Aorta (tissue), 5 donors: ENCODE data around the gene ACP7. TPM values are rescaled to one million over a fixed set of nuclear protein-coding genes. Genes with fewer than 3 reads are reported as not detected.

ENCODE experiments used
- ATAC-seq: fragments of 200-7000 bp; cut with Tn5 transposase; one replicate; pipeline ENCODE4 v1.9.1; 2022; ENCODE audit warnings: moderate library complexity; ENCODE audit not compliant: low FRiP score
- DNase-seq, 2 donors: peaks; one replicate each; pipeline ENCODE4 v3.0.0-alpha.2; 2020
- H3K27ac ChIP-seq, 2 donors: one replicate each; pipeline ENCODE4 v1.5.1; 2013; ENCODE audit warnings: low read length in 2 of 2, mild to moderate bottlenecking in 2 of 2, moderate library complexity in 2 of 2, control low read depth in 1 of 2, inconsistent platforms in 1 of 2, low read depth in 1 of 2
- H3K27me3 ChIP-seq, 2 donors: one replicate each; pipeline ENCODE4 v1.6.1; 2013; ENCODE audit warnings: control low read depth in 1 of 2, low read length in 1 of 2, mild to moderate bottlenecking in 1 of 2, moderate library complexity in 1 of 2; ENCODE audit not compliant: insufficient read depth in 2 of 2, control insufficient read depth in 1 of 2
- H3K36me3 ChIP-seq, 2 donors: one replicate each; pipeline ENCODE4 v1.6.1; 2013; ENCODE audit warnings: control low read depth in 1 of 2, low read length in 1 of 2, mild to moderate bottlenecking in 1 of 2; ENCODE audit not compliant: insufficient read depth in 2 of 2, control insufficient read depth in 1 of 2
- H3K4me1 ChIP-seq, 2 donors: one replicate each; pipeline ENCODE4 v1.6.1; 2013; ENCODE audit warnings: low read length in 2 of 2, control low read depth in 1 of 2, mild to moderate bottlenecking in 1 of 2, moderate library complexity in 1 of 2; ENCODE audit not compliant: insufficient read depth in 2 of 2, control insufficient read depth in 1 of 2
- H3K4me3 ChIP-seq, 2 donors: one replicate each; pipeline ENCODE4 v1.5.1; 2013; ENCODE audit warnings: low read length in 2 of 2, control low read depth in 1 of 2, mild to moderate bottlenecking in 1 of 2
- H3K9me3 ChIP-seq: one replicate; pipeline ENCODE4 v1.6.1; 2013; ENCODE audit warnings: mild to moderate bottlenecking, low read length; ENCODE audit not compliant: control insufficient read depth
- WGBS, 2 donors: extraction: QIAGEN DNeasy Blood & Tissue Kit; methylation state at CpG; one replicate each; pipeline ENCODE4 v1.1.7; 2013; 5-methylcytosine and 5-hydroxymethylcytosine counted together
- intact Hi-C, 2 donors: fragments of 100-400 bp; cut with DNase I; formaldehyde crosslinking; loops; one replicate each; pipeline versions ENCODE4 v1.14.2 to v1.15.0; 2022
- polyA plus RNA-seq, 2 donors: library from polyadenylated mRNA; stranded (reverse); fragments of 200-250 nt; gene quantifications; one replicate each; pipeline ENCODE4 v1.2.3, GENCODE V29; 2013
- total RNA-seq, 2 donors: library from RNA; stranded (reverse); fragmentation: NEBNext Ultra II Directional; extraction: Animal tissue kit (Norgen Biotek cat#: 25700); gene quantifications; one replicate each; pipeline ENCODE4 v1.2.1, GENCODE V29; 2021
- donor health status: healthy with polysubstance abuse.
- donor health status: Bipolar disorder and iron deficiency.
- donor health status: DM: no; HTN: no; CAD: no.
- donor health status: DM: no; HTN: no; CAD: no.
- donor health status: DM: yes; HTN: yes; CAD: no.

The ACP7 gene
- total and polyA plus RNA-seq, 4 donors = not detected

- no peak for DNase-seq
- Histone ChIP-seq H3K4me3 (no peak overlapping the region), H3K4me1 (no peaks in the 10 kb centered on the region), H3K27me3 (no peaks in the 10 kb centered on the region), H3K27ac (no peak overlapping the region), H3K36me3 (no peaks in the 10 kb centered on the region), H3K9me3 (no peaks in the 10 kb centered on the region)
- intact Hi-C loops = no loop called here
- 86 to 88% methylated on average over 26 of the region's 26 CpGs for WGBS, 2 donors
- no peak for ATAC-seq
Measured at GRCh38 chr19:39150807-39151600, 66.8 kb downstream of the ACP7 start.

GRCh38 chr19:39152066-39152465, 67.9 kb downstream of the ACP7 start:
- H3K36me3 ChIP-seq = no peaks in the 10 kb centered on the region
- intact Hi-C loops = no loop called here
- no peak overlapping the region for H3K4me3 ChIP-seq
- WGBS, 2 donors = 93 to 95% methylated on average over 10 of the region's 10 CpGs
- H3K9me3 ChIP-seq = no peaks in the 10 kb centered on the region
- H3K4me1 ChIP-seq = no peaks in the 10 kb centered on the region
- no peak overlapping the region for H3K27ac ChIP-seq
- H3K27me3 ChIP-seq = no peaks in the 10 kb centered on the region
- ATAC-seq (no peak), DNase-seq (no peak)

DNA sequence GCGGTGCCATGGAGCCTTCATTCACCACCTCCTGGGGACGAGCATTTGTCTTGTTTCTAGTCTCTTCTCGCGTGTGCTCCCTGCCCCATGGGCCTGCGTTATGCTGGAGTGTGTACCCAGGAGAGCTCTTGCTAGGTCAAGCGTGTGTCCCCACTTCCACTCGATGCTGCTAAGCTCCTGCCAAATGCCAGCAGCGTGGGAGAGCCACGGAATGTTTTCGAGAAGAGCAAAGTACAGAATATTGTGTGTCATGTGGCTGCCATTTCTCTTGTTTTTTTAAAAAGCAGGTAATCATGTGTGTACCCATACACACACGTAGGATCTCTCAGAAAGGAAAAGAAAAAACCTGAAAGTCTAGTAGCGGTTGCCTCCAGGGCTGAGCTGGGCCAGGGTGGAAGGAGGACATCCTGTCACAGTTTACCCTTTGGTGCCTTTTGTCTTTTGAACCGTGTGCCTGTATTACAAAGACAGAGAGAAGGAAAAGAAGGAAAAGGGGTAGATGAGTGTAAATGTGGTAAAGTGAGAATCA, 70.0 kb downstream of the ACP7 start:
- intact Hi-C loops = no loop called here

GRCh38 chr19:39154629-39155100, 70.5 kb downstream of the ACP7 start:
- H3K27ac ChIP-seq = no peak overlapping the region
- no peaks in the 10 kb centered on the region for H3K9me3 ChIP-seq
- no peaks in the 10 kb centered on the region for H3K27me3 ChIP-seq
- intact Hi-C loops = no loop called here
- H3K4me3 ChIP-seq = no peak overlapping the region
- no peak for DNase-seq
- H3K4me1 ChIP-seq = no peaks in the 10 kb centered on the region
- 74 to 80% methylated on average over 11 of the region's 11 CpGs for WGBS, 2 donors
- ATAC-seq = no peak
- no peaks in the 10 kb centered on the region for H3K36me3 ChIP-seq

More for the DNA sequence above, 70.0 kb downstream of the ACP7 start:
- H3K4me3 ChIP-seq = no peak overlapping the region
- H3K4me1 ChIP-seq = no peaks in the 10 kb centered on the region
- no peak for DNase-seq
- H3K36me3 ChIP-seq = no peaks in the 10 kb centered on the region
- 88% methylated on average over 13 of the region's 13 CpGs for WGBS, 2 donors
- no peaks in the 10 kb centered on the region for H3K9me3 ChIP-seq
- no peak overlapping the region for H3K27ac ChIP-seq
- H3K27me3 ChIP-seq = no peaks in the 10 kb centered on the region
- no peak for ATAC-seq

DNA sequence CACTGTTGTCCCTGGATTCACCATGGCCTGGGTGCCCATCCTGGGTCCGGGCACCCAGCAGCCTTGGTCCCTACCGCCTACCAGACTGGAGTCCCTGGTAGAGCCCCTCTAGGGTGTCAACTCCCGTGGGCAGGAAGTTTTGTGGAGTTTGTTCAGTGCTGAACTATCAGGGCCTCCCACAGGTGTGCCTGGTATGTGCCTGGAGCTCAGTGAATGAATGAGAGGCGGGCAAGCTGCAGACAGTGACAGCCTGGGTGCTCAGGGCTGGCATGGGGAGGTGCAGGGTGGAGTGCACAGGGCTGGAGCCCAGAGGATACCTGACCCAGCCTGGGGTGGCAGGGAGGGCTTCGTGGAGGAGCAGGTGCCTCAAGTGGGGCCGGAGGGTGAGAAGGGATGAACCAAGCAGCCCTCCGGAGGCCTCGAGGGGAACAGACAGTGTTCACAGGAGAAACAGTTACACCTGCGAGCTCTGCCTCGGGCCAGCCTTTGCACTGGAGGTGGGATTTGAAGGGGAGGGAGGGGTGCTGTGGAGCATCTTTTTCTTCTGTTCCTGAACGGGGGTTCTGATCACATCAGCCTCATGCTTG, 71.0 kb downstream of the ACP7 start:
- H3K36me3 ChIP-seq = no peaks in the 10 kb centered on the region
- DNase-seq = no peak
- WGBS, 2 donors = 85 to 87% methylated on average over 11 of the region's 11 CpGs
- no peaks in the 10 kb centered on the region for H3K4me1 ChIP-seq
- intact Hi-C loops = no loop called here
- H3K27ac ChIP-seq = no peak overlapping the region
- no peak overlapping the region for H3K4me3 ChIP-seq
- H3K9me3 ChIP-seq = no peaks in the 10 kb centered on the region
- no peak for ATAC-seq
- H3K27me3 ChIP-seq = no peaks in the 10 kb centered on the region

DNA sequence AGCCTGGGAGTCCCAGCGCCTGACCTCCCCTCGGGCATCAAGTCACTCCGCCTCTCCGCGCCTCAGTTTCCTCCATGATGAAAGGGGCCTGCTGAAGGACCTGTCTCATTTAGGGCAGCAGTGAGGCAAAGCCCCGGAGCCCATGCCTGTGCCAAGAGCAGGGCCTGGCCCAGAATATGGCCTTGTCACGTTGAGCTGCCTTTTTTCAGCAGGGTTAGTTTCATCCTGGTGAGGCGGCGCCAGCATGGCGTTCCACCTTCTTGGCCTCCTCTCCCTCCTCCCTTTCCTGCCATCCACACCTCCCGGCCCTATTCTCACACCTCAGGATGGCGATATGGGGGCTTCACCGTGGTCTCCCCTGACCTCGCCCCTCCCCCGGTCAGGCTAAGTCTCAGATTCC, 71.6 kb downstream of the ACP7 start:
- Histone ChIP-seq H3K27me3 (no peaks in the 10 kb centered on the region), H3K36me3 (no peaks in the 10 kb centered on the region), H3K4me1 (no peaks in the 10 kb centered on the region), H3K4me3 (no peak overlapping the region), H3K9me3 (no peaks in the 10 kb centered on the region), H3K27ac (no peak overlapping the region)
- ATAC-seq (no peak), DNase-seq (no peak)
- intact Hi-C loops = no loop called here
- WGBS, 2 donors = 69 to 73% methylated on average over 15 of the region's 15 CpGs

DNA sequence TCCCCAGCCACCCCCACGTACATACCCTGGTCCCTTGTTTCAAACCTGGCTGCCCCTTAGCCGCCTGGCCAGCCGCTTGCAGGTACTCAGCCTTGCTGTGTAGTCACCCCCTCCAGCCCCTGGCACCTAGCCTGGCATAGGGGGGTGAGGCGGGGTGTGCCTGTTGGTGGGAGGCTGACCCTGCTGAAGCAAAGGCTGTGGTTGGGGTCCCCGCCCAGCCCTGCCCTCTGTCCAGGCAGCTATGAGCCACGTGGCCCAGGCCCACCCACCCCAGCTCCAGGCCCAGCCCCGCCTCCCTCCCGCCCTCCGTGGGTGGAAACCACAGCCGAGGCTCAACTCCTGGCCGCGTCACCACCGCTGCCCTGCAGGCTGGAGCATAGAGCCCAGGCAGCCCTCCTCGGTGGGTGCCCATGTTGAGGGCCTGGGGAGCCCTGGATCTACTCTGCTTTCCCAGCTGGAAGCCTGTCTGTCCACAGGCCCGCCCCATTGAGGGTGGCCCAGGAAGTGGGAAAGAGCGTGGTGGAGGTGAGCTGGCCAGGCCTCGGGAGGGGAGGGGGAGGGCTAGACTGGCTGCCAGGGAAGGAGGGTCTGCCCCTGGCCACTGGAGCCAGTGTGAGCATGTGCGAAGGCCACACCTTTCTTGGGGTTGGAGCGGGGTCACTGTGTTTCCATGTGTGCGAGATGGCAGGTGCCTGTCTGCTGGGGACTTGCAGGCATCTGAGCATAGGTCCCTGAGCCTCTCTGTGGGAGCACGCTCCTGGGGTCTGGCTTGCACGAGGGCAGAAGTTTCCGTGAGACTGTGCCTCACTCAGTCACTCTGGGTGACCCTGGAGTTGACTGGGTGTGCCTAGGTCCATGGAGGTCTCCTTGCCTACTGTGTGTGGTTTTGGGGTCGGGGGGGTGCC, 72.4 kb downstream of the ACP7 start:
- no peaks in the 10 kb centered on the region for H3K4me1 ChIP-seq
- H3K36me3 ChIP-seq = no peaks in the 10 kb centered on the region
- no peak for DNase-seq
- WGBS, 2 donors = 18 to 26% methylated on average over 17 to 24 of the region's 24 CpGs
- H3K27me3 ChIP-seq = no peaks in the 10 kb centered on the region
- no peak overlapping the region for H3K4me3 ChIP-seq
- H3K27ac ChIP-seq = no peak overlapping the region
- no peaks in the 10 kb centered on the region for H3K9me3 ChIP-seq
- ATAC-seq = peak; percentile 51
- intact Hi-C loops = no loop called here

GRCh38 chr19:39157275-39157996, 73.3 kb downstream of the ACP7 start:
- Histone ChIP-seq H3K27ac (no peak overlapping the region), H3K4me1 (no peaks in the 10 kb centered on the region), H3K9me3 (no peaks in the 10 kb centered on the region), H3K27me3 (no peaks in the 10 kb centered on the region), H3K4me3 (no peak overlapping the region), H3K36me3 (no peaks in the 10 kb centered on the region)
- DNase-seq (no peak), ATAC-seq (no peak)
- 14 to 24% methylated on average over 22 to 23 of the region's 23 CpGs for WGBS, 2 donors
- intact Hi-C loops = no loop called here
